DND-41 (cell line): Measurements from ENCODE around the gene OIP5.

Experiments used
- CTCF ChIP-seq: IDR thresholded peaks from 2 replicates; pipeline ENCODE4 v1.5.1; 2012; ENCODE audit warnings: borderline replicate concordance, low read length, moderate library complexity, mild to moderate bottlenecking; ENCODE audit not compliant: poor library complexity, severe bottlenecking; ENCODE audit errors: extremely low read depth
- EZH2 ChIP-seq: IDR thresholded peaks from 3 replicates; pipeline ENCODE4 v1.6.1; 2012; ENCODE audit warnings: borderline replicate concordance, low read depth, mild to moderate bottlenecking, moderate library complexity, low read length, inconsistent platforms; ENCODE audit not compliant: severe bottlenecking

GRCh38 chr15:41289953-41290352, 42.4 kb downstream of the OIP5 start:
- TF ChIP-seq CTCF, result no peak
- no peak for TF ChIP-seq EZH2
